ENCODE data around the gene DOCK1. TPM values are rescaled to one million over a fixed set of nuclear protein-coding genes. Genes with fewer than 3 reads are reported as not detected.

Gene DOCK1
- total RNA-seq, 1 experiment from 2014 or later: 44.5 TPM

- DNase-seq: no peak
- Histone ChIP-seq H3K36me3 (replicated peaks; ENCODE audit: control insufficient read depth, insufficient read depth, low read length) (peaks cover 2% of the 10 kb centered on the region), H3K4me3 (ENCODE audit: insufficient read depth, low read depth, low read length) (no peak overlapping the region), H3K27me3 (ENCODE audit: control insufficient read depth, insufficient read depth, low read length) (no peaks in the 10 kb centered on the region)
Observed at GRCh38 chr10:127424594-127425264, 519.5 kb downstream of the DOCK1 start.

DNA sequence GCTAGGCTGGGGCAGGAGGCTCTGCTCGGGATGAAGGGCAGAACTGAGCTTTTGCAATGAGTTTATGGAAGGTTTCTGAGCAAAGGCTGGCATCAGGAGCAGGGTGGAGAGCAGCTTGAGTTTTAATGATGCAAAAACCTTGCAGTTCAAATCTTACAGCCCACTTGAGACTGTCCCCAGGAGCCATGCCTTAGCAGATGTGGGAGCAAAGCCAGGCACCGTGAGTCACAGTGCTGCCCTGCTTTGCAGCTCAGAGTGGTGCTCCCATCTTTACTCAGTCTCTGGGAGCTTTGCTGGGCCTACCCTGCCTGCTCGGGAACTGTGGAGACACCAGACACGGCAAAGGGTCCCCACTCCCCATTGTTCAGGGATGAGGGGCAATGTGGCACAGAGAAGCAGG, 521.5 kb downstream of the DOCK1 start:
- Histone ChIP-seq H3K4me3 (ENCODE audit: insufficient read depth, low read depth, low read length) (no peak overlapping the region), H3K36me3 (replicated peaks; ENCODE audit: control insufficient read depth, insufficient read depth, low read length) (peaks cover 2% of the 10 kb centered on the region), H3K27me3 (ENCODE audit: control insufficient read depth, insufficient read depth, low read length) (no peaks in the 10 kb centered on the region)
- no peak for DNase-seq

DNA sequence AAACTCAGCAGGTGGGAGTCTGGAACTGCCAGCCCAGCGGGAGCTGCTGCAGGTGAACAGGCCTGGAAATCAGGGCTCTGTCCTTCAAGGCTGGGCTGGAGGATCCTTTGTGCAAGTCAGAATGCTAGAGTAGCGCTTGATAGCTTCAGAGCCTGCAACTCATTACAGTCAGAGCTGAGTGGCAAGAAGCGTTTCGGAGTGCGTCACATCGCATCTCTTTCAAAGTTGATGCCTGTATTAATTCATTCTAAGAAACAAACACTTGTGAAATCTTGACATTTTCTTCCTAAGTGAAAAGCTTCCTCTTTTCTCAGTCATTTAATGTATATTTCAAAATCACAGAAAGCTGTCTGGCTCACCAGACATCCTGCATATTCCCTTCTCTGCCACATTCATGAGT, 522.7 kb downstream of the DOCK1 start:
- Histone ChIP-seq H3K4me3 (ENCODE audit: insufficient read depth, low read depth, low read length) (no peak overlapping the region), H3K27me3 (ENCODE audit: control insufficient read depth, insufficient read depth, low read length) (no peaks in the 10 kb centered on the region), H3K36me3 (replicated peaks; ENCODE audit: control insufficient read depth, insufficient read depth, low read length) (peaks cover 2% of the 10 kb centered on the region)
- DNase-seq: no peak

DNA sequence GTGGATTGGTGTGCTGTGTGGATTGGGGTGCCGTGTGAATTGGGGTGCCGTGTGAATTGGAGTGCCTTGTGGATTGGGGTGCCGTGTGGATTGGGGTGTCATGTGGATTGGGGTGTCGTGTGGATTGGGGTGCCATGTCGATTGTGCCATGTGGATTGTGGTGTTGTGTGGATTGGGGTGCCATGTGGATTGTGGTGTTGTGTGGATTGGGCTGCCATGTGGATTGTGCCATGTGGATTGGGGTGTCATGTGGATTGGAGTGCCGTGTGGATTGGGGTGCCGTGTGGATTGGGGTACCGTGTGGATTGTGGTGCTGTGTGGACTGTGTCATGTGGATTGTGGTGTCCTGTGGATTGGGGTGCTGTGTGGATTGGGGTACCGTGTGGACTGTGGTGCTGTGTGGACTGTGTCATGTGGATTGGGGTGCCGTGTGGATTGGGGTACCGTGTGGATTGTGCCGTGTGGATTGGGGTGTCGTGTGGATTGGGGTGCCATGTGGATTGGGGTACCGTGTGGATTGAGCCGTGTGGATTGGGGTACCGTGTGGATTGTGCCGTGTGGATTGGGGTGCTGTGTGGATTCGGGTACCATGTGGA, 523.3 kb downstream of the DOCK1 start:
- Histone ChIP-seq H3K36me3 (replicated peaks; ENCODE audit: control insufficient read depth, insufficient read depth, low read length) (peaks cover 2% of the 10 kb centered on the region), H3K27me3 (ENCODE audit: control insufficient read depth, insufficient read depth, low read length) (no peaks in the 10 kb centered on the region), H3K4me3 (ENCODE audit: insufficient read depth, low read depth, low read length) (no peak overlapping the region)
- DNase-seq: no peak

- no peaks in the 10 kb centered on the region for H3K27me3 ChIP-seq (ENCODE audit: control insufficient read depth, insufficient read depth, low read length)
- no peak overlapping the region for H3K4me3 ChIP-seq (ENCODE audit: insufficient read depth, low read depth, low read length)
- no peak for DNase-seq
- H3K36me3 ChIP-seq (replicated peaks; ENCODE audit: control insufficient read depth, insufficient read depth, low read length): peaks cover 2% of the 10 kb centered on the region
Observed at GRCh38 chr10:127429601-127430312, 524.5 kb downstream of the DOCK1 start.

GRCh38 chr10:127431525-127431924, 526.3 kb downstream of the DOCK1 start:
- no peak for DNase-seq
- H3K36me3 ChIP-seq (replicated peaks; ENCODE audit: control insufficient read depth, insufficient read depth, low read length): peaks cover 2% of the 10 kb centered on the region
- no peak overlapping the region for H3K4me3 ChIP-seq (ENCODE audit: insufficient read depth, low read depth, low read length)
- H3K27me3 ChIP-seq (ENCODE audit: control insufficient read depth, insufficient read depth, low read length): no peaks in the 10 kb centered on the region

DNA sequence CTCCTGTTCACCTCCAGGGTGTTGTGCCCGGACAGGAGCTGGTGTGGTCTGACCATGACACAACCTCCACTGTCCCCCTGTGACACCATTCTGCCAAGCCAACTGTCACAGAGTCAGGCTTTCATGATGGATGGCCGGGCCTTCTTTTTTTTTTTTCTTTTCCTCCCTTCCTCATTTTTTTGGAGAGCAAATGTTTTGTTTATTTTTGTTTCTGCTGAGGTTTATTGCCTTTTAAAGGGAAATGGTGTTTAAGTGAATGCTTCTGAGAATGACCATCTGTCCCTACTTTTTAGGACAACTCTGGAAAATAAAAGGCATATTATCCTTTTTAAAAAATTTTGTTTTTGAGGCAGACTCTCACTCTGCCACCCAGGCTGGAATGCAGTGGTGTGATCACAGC, 528.8 kb downstream of the DOCK1 start:
- no peaks in the 10 kb centered on the region; the same call in 1 of the 2 replicates for H3K36me3 ChIP-seq (replicated peaks; ENCODE audit: control insufficient read depth, insufficient read depth, low read length)
- no peak for DNase-seq
- H3K4me3 ChIP-seq (ENCODE audit: insufficient read depth, low read depth, low read length): no peak overlapping the region
- no peaks in the 10 kb centered on the region for H3K27me3 ChIP-seq (ENCODE audit: control insufficient read depth, insufficient read depth, low read length)

- Histone ChIP-seq H3K4me3 (ENCODE audit: insufficient read depth, low read depth, low read length) (no peak overlapping the region), H3K36me3 (replicated peaks; ENCODE audit: control insufficient read depth, insufficient read depth, low read length) (no peaks in the 10 kb centered on the region; the same call in 1 of the 2 replicates), H3K27me3 (ENCODE audit: control insufficient read depth, insufficient read depth, low read length) (no peaks in the 10 kb centered on the region)
- no peak for DNase-seq
Observed at GRCh38 chr10:127435246-127435645, 530.0 kb downstream of the DOCK1 start.

- DNase-seq: no peak
- Histone ChIP-seq H3K4me3 (ENCODE audit: insufficient read depth, low read depth, low read length) (no peak overlapping the region), H3K27me3 (ENCODE audit: control insufficient read depth, insufficient read depth, low read length) (no peaks in the 10 kb centered on the region), H3K36me3 (replicated peaks; ENCODE audit: control insufficient read depth, insufficient read depth, low read length) (peaks cover 2% of the 10 kb centered on the region)
Observed at GRCh38 chr10:127440371-127440770, 535.1 kb downstream of the DOCK1 start.

DNA sequence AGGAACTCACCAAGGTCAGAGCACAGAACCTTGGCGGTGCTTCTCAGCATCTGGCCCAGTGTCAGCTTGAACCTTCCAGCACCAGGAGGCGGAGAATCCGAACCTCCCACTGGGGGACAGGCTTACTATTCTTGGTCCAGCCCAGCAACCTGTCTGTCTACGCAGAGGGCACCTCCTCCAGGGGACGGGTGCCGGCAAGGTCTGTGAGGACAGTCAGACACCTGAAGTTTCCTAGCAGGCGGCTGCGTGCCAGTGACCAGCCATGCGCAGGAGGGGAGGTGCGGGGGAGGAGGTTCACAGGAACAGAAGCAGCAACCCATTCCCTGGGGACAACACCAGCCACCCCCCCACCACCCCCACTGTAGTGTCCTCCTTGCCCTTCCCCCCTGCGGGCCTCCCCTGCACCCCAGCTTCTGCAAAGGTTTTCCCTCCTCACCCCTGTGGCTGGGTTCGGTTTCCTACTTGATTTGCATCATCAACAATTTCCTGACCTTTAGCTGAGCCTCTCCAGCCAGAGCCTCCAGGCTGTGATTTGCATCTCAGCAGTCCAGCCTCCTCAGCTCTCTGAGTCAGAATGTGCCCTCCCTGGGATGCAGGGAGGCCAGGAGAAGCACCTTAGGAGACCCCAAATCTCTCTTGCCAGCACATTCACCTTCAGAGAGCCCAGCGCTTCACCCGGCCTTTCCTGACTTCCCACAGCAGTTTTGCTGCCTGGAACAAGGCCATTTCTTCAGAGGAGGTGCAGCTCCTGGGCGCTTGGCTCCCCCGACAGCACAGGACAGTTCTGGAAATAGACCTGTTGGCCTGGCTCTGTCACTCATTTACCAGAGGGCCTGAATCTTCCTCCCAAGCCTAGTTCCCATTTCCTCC, 536.4 kb downstream of the DOCK1 start:
- Histone ChIP-seq H3K27me3 (ENCODE audit: control insufficient read depth, insufficient read depth, low read length) (no peaks in the 10 kb centered on the region), H3K4me3 (ENCODE audit: insufficient read depth, low read depth, low read length) (no peak overlapping the region), H3K36me3 (replicated peaks; ENCODE audit: control insufficient read depth, insufficient read depth, low read length) (peaks cover 2% of the 10 kb centered on the region)
- peak; percentile 87 for DNase-seq

GRCh38 chr10:127442220-127442525, 536.9 kb downstream of the DOCK1 start:
- H3K4me3 ChIP-seq (ENCODE audit: insufficient read depth, low read depth, low read length): no peak overlapping the region
- DNase-seq: no peak
- no peaks in the 10 kb centered on the region for H3K27me3 ChIP-seq (ENCODE audit: control insufficient read depth, insufficient read depth, low read length)
- peaks cover 2% of the 10 kb centered on the region for H3K36me3 ChIP-seq (replicated peaks; ENCODE audit: control insufficient read depth, insufficient read depth, low read length)

DNA sequence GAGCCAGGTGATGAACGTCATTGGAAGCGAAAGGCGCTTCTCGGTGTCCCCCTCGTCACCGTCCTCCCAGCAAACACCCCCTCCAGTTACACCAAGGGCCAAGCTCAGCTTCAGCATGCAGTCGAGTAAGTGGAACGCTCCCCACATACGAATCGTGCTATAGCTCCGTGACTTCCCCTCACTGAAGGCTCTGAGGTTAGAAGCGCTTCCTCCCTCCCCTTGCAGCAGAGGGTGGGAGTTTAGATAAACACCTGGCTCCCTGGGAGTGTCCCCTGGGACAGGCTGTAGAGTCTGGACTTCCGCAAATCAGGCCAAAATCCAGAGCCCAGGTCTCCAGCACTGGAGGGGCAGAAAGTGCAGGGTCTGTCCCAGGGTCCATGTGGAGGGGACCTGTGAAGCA, 538.9 kb downstream of the DOCK1 start:
- Histone ChIP-seq H3K27me3 (ENCODE audit: control insufficient read depth, insufficient read depth, low read length) (no peaks in the 10 kb centered on the region), H3K4me3 (ENCODE audit: insufficient read depth, low read depth, low read length) (no peak overlapping the region), H3K36me3 (replicated peaks; ENCODE audit: control insufficient read depth, insufficient read depth, low read length) (peaks cover 2% of the 10 kb centered on the region)
- DNase-seq: no peak

- H3K27me3 ChIP-seq (ENCODE audit: control insufficient read depth, insufficient read depth, low read length): no peaks in the 10 kb centered on the region
- no peak for DNase-seq
- no peak overlapping the region for H3K4me3 ChIP-seq (ENCODE audit: insufficient read depth, low read depth, low read length)
- H3K36me3 ChIP-seq (replicated peaks; ENCODE audit: control insufficient read depth, insufficient read depth, low read length): peaks cover 2% of the 10 kb centered on the region
Observed at GRCh38 chr10:127447197-127447596, 542.0 kb downstream of the DOCK1 start.

- Histone ChIP-seq H3K27me3 (ENCODE audit: control insufficient read depth, insufficient read depth, low read length) (no peaks in the 10 kb centered on the region), H3K36me3 (replicated peaks; ENCODE audit: control insufficient read depth, insufficient read depth, low read length) (no peaks in the 10 kb centered on the region; the same call in 1 of the 2 replicates), H3K4me3 (ENCODE audit: insufficient read depth, low read depth, low read length) (no peak overlapping the region)
- DNase-seq: no peak
Observed at GRCh38 chr10:127449490-127449889, 544.3 kb downstream of the DOCK1 start.

All from H7 (cell line).